ENCODE data around the gene KCNJ5. TPM values are rescaled to one million over a fixed set of nuclear protein-coding genes. Genes with fewer than 3 reads are reported as not detected.

KCNJ5 gene
- total and polyA plus RNA-seq, 2 experiments from 2014 or later, result not detected

- TF ChIP-seq JUNB (IDR thresholded peaks at IDR 0.05; ENCODE audit: unreplicated experiment) (no peak), NANOG (IDR thresholded peaks at IDR 0.05; ENCODE audit: borderline replicate concordance) (no peak), CREB1 (CRISPR knock-in tag; IDR thresholded peaks at IDR 0.05; ENCODE audit: low read depth) (no peak)
- TF ChIP-seq, protein P1, sequence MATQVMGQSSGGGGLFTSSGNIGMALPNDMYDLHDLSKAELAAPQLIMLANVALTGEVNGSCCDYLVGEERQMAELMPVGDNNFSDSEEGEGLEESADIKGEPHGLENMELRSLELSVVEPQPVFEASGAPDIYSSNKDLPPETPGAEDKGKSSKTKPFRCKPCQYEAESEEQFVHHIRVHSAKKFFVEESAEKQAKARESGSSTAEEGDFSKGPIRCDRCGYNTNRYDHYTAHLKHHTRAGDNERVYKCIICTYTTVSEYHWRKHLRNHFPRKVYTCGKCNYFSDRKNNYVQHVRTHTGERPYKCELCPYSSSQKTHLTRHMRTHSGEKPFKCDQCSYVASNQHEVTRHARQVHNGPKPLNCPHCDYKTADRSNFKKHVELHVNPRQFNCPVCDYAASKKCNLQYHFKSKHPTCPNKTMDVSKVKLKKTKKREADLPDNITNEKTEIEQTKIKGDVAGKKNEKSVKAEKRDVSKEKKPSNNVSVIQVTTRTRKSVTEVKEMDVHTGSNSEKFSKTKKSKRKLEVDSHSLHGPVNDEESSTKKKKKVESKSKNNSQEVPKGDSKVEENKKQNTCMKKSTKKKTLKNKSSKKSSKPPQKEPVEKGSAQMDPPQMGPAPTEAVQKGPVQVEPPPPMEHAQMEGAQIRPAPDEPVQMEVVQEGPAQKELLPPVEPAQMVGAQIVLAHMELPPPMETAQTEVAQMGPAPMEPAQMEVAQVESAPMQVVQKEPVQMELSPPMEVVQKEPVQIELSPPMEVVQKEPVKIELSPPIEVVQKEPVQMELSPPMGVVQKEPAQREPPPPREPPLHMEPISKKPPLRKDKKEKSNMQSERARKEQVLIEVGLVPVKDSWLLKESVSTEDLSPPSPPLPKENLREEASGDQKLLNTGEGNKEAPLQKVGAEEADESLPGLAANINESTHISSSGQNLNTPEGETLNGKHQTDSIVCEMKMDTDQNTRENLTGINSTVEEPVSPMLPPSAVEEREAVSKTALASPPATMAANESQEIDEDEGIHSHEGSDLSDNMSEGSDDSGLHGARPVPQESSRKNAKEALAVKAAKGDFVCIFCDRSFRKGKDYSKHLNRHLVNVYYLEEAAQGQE (IDR thresholded peaks at IDR 0.05; ENCODE audit: unreplicated experiment), result no peak
- TF ChIP-seq, protein P2, sequence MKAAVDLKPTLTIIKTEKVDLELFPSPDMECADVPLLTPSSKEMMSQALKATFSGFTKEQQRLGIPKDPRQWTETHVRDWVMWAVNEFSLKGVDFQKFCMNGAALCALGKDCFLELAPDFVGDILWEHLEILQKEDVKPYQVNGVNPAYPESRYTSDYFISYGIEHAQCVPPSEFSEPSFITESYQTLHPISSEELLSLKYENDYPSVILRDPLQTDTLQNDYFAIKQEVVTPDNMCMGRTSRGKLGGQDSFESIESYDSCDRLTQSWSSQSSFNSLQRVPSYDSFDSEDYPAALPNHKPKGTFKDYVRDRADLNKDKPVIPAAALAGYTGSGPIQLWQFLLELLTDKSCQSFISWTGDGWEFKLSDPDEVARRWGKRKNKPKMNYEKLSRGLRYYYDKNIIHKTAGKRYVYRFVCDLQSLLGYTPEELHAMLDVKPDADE (IDR thresholded peaks at IDR 0.05), result no peak
These were observed 37.2 kb downstream of the KCNJ5 start (continued) for GRCh38 chr11:128928400-128928799.

DNA sequence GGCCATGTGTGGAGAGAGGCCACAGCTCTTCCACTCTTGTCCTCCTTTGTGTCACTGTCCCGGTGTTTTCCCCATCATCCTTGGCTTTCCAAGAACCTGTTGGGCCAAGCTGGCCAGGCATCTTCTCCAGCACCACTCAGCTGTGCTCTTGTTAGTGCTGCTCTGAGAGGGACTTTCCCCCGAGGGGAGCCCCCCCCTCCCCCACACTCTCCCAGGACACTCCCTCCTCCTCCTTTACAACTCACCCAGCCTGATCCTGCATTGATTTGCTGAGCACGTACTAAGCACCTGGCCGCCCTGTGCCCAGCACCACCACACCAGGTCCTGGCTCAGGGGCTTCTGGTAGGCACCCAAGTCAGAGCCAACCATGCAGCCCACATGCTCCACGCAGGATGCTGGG lies 38.3 kb downstream of the KCNJ5 start:
- no peak overlapping the region for H3K4me3 ChIP-seq
- H3K79me2 ChIP-seq (replicated peaks; ENCODE audit: insufficient read depth), result no peaks in the 10 kb centered on the region
- no peaks in the 10 kb centered on the region for H3K9me2 ChIP-seq (ENCODE audit: insufficient read depth)
- no peaks in the 10 kb centered on the region for H4K20me1 ChIP-seq (replicated peaks; ENCODE audit: insufficient read depth)
- peak overlapping the region; percentile 59; the same call in 1 of the 2 replicates for H2AFZ ChIP-seq
- H3F3A ChIP-seq (replicated peaks; ENCODE audit: low read depth), result no peaks in the 10 kb centered on the region
- peak overlapping the region; percentile 55; the same call in 1 of the 2 replicates for H3K4me2 ChIP-seq
- H3K4me1 Mint-ChIP-seq, result peaks cover 51% of the 10 kb centered on the region
- no peak overlapping the region for H3K27ac ChIP-seq (ENCODE audit: low read depth)
- peaks cover 45% of the 10 kb centered on the region; the same call in 1 of the 2 replicates for H3K27me3 ChIP-seq (ENCODE audit: insufficient read depth)
- no peaks in the 10 kb centered on the region for H3K36me3 Mint-ChIP-seq (ENCODE audit: low read depth)
- H3K9me3 Mint-ChIP-seq, result no peaks in the 10 kb centered on the region; the same call in 2 of the 3 replicates
- H3K36me3 ChIP-seq (ENCODE audit: insufficient read depth), result no peaks in the 10 kb centered on the region
- peak; percentile 73 for ATAC-seq
- H3K27me3 Mint-ChIP-seq (ENCODE audit: insufficient read depth, low read depth, poor library complexity), result peaks cover 49% of the 10 kb centered on the region
- H3K4me3 Mint-ChIP-seq, result no peak overlapping the region
- H3K27ac Mint-ChIP-seq, result no peak overlapping the region
- DNase-seq (ENCODE audit: low spot score), result peak; percentile 45
- peaks cover 37% of the 10 kb centered on the region for H3K4me1 ChIP-seq (ENCODE audit: insufficient read depth)
- TF ChIP-seq ZNF462 (CRISPR knock-in tag; IDR thresholded peaks at IDR 0.05), result no peak
- TF ChIP-seq NANOG (IDR thresholded peaks at IDR 0.05; ENCODE audit: borderline replicate concordance), result no peak
- no peak for TF ChIP-seq CREB1 (CRISPR knock-in tag; IDR thresholded peaks at IDR 0.05; ENCODE audit: low read depth)
- no peak for TF ChIP-seq STAT1 (IDR thresholded peaks at IDR 0.05; ENCODE audit: unreplicated experiment)
- TF ChIP-seq, protein P3, sequence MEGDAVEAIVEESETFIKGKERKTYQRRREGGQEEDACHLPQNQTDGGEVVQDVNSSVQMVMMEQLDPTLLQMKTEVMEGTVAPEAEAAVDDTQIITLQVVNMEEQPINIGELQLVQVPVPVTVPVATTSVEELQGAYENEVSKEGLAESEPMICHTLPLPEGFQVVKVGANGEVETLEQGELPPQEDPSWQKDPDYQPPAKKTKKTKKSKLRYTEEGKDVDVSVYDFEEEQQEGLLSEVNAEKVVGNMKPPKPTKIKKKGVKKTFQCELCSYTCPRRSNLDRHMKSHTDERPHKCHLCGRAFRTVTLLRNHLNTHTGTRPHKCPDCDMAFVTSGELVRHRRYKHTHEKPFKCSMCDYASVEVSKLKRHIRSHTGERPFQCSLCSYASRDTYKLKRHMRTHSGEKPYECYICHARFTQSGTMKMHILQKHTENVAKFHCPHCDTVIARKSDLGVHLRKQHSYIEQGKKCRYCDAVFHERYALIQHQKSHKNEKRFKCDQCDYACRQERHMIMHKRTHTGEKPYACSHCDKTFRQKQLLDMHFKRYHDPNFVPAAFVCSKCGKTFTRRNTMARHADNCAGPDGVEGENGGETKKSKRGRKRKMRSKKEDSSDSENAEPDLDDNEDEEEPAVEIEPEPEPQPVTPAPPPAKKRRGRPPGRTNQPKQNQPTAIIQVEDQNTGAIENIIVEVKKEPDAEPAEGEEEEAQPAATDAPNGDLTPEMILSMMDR (conservative IDR thresholded peaks at IDR 0.05; ENCODE audit: low read depth in 2 of 2), result no peak
- no peak for TF ChIP-seq JUNB (IDR thresholded peaks at IDR 0.05; ENCODE audit: unreplicated experiment)
- no peak for TF ChIP-seq POLR2AphosphoS5 (IDR thresholded peaks at IDR 0.05; ENCODE audit: low read depth)

Measured in GM23338 (cell line).